HG03280 (cell line): ENCODE measurements around the gene MIDN.
A peak's percentile ranks its signal among the peaks of the same experiment; 100 is the strongest.
"Not testable (repeated sequence)": the region's sequence is repeated elsewhere in the genome, so short reads cannot be mapped to it uniquely, and the experiment has no call there.

Source experiments
- ATAC-seq: cut with Tn5 transposase; IDR thresholded peaks from one replicate; pipeline ENCODE4 v1.9.1; 2021; ENCODE audit warnings: mild to moderate bottlenecking, moderate library complexity; ENCODE audit not compliant: unreplicated experiment

The MIDN gene

DNA sequence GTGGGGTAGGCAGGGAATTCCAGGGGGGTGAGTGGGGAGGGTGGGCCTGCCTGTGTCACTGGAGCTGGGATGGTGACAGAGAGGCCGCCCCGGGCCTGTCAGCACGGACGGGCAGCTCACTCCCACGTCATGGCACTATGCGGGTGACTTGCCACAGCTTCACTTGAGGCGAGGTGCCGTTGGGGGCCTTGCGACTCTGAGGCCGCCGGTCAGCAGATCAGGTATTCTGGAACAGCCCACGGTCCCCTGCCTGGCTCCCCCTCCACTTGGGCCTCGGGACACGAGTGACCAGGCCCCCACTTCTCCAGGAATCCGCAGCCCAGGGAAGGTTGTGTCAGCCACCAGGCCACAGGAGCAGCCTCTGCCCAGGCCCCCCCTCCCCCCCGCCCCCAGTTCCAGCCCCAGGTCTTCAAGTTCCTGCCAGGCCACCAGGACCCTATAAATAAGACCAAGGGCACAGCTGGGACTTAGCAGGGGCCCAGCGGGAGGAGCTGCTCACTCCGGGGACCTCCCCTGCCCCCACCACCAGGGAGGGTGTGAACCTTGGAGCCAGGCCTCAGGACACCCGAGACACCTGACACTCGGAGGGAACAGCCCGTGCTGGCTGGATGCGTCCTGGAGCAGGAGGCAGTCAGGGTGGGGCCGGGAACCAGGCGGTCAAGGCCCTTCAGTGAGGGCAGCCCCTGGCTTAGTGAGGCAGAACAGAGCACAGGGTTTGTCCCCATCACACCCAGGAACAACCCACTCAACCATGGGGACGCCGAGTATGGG, 2.7 kb upstream of the MIDN start:
- no peak for ATAC-seq

DNA sequence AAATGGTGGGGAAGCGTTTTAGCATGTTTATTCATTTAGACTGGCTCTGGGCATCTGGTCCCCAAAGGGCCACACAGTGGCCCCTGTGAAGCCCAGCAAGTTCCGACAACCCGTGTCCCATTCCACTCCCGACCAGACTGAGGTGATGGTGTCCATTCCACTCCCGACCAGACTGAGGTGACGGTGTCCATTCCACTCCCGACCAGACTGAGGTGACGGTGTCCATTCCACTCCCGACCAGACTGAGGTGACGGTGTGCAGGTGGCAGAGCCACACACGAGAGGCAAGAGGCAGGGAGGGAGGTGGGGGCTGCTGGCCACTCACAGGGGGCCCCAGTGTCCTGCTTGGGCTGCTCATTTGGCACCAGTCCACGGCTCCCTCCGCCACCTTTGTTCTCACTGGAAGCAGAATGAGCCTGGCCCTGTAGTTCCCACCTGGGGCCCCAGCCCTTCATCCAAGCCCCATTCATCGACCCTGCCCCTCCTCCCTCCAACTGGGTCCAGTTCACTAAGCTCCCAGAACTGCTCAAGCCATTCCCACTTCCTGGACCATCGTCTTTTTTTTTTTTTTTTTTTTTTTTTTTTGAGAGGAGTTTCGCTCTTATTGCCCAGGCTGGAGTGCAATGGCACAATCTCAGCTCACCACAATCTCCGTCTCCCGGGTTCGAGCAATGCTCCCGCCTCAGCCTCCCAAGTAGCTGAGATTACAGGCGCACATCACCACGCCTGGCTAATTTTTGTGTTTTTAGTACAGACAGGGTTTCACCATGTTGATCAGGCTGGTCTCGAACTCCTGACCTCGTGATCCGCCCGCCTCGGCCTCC, 1.9 kb upstream of the MIDN start:
- not testable (repeated sequence) for ATAC-seq

DNA sequence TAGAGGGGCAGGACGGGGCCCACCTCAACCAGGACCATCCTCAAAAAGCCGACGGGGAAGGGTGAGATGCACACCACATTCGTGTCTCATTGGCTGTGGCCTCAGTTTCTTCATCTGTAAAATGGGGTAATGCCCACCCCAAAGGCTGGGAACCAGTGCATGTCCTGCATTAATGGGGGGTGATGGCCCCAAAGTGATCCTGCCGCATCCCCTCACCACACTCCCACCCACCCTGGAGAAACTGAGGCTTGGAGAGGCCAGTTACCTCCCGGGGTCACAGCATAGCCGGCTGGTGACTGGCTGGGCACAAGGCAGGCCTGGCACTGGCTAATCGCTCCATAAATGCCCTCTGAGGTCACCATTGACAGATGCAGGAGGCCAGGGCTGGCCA, 640 bp upstream of the MIDN start:
- ATAC-seq, result no peak

DNA sequence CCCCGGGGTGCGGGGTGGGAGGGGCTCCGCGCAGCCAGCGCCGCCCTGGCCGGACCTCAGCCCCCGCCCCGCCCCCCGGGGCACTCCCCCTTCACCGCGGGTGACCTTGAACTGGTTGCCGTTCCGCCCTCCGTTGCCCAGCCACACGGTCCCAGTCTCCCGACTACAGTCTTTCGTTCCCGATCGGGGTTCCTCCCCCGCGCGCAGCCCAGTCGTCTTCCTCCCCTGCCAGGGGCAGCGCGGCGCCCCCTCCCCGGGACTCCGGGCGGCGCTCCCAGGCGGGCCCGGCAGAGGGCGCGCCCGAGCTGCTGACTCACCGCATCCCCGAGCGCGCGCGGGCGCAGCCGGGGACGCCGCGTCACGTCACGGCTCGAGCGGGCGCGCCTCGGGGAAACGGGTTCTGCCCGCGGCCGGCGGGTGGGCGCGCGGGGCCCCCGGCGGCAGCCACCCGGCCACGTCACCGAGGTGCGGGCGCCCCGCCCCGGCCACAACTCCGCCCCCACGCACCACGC, 459 bp downstream of the MIDN start:
- ATAC-seq, result peak; percentile 28

DNA sequence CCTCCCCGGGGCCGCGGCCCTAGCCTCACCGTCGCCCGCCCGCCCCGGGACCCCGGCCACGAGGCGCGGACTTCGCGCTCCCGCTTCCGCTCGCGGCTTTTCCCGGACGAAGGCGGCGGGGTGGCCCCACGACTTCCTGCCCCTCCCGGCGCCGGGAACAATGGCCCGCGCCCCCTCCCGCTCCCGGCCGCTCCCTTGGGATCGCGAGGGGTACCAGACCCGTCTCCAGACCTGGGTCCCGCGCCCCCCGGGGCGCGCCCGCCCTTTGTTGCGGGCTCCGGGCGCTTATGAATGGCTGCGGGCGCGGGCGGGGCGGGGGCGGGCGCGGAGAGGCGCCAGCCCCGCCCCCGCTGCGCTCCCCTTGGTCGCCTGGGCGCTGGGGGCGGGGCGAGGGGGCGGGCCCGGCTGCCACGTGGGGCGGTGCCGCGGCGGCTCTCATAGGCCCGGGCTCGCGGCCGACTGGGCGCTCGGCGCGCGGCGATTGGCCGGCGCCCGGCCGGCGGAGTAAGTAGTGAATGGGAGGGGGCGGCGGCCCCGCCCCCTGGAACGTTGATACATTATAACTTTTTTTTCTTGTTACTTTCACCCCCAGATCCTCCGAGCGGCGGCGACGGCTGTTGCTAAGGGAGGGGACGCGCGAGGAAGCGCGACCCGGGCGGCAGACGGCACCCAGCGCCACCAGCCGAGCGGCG, 1.1 kb downstream of the MIDN start:
- ATAC-seq, result peak; percentile 53

DNA sequence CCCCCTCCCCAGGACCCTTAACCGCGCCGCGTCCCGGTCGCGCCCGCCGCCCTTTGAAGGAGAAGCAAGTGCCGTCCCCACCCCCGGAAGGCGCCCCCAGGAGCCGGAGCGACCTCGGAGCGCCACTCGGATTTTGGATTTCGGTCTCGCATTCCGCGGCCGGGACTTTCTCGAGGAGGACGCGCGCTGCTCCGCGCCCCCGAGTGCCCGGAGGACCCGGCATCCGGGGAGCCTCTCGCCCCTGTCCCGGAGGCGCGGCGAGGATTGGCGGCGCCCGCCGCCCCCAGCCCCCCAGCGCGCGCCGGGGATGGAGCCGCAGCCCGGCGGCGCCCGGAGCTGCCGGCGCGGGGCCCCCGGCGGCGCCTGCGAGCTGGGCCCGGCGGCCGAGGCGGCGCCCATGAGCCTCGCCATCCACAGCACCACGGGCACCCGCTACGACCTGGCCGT, 1.6 kb downstream of the MIDN start:
- no peak for ATAC-seq

DNA sequence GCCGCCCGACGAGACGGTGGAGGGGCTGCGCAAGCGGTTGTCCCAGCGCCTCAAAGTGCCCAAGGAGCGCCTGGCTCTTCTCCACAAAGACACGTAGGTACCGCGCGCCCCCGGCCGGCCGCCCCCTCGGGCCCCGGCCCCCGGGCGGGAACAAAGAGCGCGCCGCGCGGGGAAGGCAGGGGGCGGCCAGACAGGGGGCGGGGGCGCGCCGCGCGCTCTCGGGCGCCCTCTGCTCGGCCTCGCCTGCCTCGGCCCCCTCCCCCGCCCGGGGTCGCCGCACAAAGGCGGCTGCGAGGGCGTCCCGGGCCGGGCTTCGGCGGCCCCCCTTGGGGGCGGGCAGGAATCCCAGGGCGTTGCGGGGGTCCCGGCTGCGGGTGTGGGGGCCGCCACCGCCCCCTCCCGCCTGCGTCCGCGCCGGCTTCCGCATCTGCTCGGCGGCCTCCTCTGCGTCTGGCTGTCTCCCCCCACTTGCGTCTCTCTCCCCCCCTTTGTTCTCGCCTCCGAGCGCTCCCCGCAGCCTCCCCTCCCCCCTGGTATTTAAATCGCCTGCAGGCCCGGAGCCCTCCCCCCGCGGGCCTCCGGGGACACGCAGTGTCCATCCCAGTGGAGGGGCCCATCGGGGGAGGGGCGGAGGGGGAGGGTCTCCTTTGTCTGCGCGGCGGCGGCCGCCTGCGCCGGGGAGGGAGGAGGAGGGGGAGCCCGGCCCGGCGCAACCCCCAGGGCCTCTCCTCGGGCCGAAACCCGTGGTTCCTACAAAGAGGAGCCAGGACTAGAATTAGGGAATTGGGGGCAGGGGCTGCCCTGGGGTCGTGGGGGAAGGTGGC, 2.3 kb downstream of the MIDN start:
- no peak for ATAC-seq

DNA sequence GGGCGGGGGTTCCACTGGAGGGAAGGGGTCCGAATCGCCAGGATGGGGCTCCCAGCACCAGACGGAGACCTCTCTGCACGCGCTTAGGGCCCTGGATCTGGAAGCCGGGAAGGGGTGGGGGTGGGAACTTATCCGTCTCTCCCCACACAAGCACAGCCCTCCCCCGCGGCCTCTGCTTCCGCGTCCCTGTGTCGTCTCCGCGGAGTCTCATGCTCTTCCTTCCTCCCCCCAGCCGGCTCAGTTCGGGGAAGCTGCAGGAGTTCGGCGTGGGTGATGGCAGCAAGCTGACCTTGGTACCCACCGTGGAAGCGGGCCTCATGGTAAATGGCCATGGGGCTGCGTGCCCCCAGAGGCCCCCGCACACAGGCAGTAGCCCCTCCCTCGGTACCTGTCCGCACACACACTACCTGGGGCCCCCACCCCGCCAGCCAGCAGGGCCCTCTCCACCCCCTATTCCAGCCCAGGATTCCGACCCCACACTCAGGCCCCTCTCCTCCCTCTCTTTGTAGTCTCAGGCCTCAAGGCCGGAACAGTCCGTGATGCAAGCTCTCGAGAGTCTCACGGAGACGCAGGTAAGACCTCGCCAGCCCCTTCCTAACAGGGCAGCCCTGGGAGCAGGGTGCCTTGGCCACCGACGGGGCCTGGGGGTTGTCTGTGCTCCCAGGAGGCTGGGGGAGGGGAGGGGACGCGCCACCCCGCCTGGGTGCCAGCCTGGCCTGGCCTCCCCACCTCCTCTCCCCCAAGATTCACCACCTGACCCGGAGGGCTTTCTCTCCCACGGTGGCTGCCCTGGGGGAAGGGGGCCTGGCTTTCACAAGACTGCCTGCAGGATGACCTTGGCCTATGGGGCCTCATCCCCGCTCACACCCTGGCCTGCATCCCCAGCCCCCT, 3.2 kb downstream of the MIDN start:
- no peak for ATAC-seq

DNA sequence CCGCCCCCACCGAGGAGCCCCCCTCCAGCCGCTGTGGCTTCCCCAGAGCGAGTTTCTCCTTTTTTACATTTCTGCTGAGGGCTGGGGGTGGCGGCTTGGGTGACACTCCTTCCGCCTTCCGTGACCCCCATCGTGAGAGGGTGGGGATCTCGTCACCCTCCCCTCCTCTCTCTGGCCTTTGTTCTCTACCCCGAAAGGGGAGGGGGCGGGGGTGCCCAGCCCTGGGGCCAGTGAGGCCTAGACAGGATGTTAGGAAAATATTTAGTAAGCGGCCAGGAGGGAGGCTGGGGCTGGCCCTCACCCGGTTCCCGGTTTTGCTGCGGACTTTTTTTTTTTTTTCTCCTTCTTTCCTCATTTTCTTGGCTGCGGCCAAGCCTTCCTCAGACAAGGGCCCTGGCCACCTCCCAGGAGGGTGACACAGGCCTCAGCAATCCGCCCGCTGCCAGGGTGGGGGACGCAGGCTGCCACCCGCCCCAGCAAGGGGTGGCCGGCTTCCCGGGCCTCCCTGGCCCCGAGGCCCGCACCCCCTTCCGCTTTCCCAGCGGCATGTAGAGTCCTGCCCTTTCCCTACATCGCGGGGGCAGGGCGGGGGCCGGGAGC, 3.9 kb downstream of the MIDN start:
- ATAC-seq, result no peak

DNA sequence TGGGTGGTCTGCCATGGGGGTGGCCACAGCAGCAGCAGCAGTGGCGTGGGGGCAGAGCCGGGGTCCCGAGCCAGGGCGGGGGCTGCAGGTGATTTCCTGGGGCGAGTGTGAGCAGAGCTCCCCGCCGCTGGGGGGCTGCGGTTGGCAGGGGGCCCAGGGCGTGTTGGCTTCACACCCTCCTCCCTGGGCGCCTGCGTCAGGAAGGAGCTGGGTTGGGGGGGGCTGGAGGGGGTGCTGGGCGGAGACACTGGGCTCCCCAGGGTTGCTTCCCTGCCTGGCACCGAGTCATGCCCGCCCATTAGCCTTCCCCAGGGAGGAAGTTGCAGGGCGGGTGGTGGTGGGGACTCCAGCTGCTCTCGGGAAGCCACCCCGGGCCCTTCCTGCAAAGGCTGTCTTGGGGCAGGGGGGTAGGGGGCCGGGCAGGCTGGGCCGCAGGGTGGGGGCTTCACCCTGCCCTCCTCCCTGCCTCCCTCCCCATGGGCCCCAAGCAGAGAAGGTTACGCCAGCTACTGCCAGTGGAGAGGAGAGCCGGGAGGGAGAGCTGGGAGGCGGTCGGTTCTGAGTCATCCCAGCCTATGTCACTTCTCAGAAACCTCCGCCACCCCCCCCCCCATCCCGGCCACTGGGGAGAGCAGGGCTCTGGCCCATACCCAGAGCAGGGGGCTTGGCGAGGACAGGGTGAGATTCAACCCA, 4.6 kb downstream of the MIDN start:
- ATAC-seq, result no peak

DNA sequence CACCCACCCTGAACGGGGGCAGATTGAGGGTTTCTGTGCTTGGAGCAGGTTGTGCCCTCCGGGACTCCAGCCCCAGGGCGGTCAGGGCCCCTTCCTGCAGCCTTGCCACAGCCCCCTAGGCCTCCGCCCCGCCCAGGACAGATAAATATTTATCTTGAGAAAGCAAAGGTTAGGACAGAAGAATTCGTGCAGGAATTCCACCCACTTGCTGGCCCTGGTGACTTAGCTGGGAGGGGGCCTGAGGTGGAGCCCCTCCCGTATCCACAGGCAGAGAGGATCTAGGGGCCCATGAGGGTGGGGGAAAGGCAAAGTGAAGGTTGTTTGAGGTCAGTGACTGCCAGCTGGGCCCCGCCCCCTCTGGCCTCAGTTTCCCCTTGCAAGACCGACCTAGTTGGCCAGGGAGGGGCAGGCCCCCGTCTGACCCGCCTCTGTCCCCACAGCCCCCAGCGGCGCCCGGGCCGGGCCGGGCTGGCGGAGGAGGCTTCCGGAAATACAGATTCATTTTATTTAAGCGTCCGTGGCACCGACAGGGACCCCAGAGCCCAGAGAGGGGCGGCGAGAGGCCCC, 5.2 kb downstream of the MIDN start:
- ATAC-seq, result no peak

DNA sequence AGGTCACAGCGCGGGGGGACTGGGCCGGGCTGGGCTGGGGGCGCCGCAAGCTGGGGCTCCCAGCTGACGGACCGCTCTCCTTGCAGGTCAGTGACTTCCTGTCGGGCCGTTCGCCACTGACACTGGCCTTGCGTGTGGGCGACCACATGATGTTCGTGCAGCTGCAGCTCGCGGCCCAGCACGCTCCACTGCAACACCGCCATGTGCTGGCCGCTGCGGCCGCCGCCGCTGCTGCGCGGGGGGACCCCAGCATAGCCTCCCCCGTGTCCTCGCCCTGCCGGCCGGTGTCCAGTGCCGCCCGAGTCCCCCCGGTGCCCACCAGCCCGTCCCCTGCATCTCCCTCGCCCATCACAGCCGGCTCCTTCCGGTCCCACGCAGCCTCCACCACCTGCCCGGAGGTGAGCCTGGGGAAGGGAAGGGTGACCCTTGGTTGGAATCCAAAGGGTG, 5.7 kb downstream of the MIDN start:
- no peak for ATAC-seq

DNA sequence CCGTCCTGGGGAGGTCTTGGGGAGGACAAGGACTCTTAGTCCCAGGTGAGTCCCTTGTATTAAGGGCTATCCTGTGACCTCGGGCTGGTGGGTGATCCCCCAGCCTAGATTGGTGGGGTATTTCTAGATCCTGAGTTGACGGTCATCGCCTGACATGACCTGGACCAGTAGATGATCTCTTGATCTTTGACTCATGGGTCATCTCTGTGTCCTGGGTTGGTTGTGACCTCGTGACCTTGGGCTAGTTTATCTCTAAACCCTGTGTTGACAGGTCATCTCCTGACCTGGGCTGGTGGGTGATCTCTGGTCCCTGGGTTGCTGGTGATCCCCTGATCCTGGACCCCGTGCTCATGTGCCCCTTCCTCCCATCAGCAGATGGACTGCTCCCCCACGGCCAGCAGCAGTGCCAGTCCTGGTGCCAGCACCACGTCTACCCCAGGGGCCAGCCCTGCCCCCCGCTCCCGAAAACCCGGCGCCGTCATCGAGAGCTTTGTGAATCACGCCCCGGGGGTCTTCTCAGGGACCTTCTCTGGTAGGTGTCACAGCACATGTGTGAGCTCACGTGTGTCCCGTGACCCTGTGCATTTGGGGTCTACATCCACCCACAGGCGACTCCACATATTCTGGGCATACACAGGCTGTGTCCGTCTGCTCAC, 6.3 kb downstream of the MIDN start:
- ATAC-seq, result no peak

DNA sequence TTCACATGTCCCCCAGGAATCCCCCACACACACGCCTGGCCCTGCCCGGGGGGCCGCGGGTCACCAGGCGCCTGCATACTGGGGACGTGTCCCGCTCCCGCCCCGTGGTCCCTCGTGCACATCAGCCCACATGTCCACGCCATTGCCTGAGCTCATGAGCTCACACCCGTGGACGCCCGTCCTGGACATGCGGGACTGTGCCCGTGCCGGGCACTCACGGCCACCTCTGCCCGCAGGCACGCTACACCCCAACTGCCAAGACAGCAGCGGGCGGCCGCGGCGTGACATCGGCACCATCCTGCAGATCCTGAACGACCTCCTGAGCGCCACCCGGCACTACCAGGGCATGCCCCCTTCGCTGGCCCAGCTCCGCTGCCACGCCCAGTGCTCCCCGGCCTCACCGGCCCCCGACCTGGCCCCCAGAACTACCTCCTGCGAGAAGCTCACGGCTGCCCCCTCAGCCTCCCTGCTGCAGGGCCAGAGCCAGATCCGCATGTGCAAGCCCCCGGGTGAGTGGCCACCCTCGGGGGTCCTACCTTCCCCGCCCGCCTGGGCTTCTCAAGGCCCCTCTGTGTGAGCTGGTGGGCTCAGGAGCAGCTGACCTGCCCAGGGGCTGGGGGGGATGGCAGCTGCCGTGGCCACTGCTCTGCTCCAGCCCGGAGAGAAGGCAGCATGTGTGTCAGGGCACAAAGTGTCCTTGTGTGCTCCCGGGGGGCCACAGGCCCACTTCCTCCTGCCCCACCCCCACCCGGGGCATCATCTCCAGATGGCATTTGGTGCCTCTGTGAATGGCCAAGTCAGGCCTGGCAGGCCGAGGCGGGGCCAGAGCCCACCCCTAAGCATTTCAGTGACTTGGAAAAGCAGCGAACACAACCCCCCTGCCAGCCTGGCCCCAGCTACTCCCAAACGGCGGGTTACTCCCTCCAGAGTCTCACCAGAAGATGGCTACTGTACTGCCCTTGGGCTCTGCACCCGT, 7.1 kb downstream of the MIDN start:
- ATAC-seq, result no peak

DNA sequence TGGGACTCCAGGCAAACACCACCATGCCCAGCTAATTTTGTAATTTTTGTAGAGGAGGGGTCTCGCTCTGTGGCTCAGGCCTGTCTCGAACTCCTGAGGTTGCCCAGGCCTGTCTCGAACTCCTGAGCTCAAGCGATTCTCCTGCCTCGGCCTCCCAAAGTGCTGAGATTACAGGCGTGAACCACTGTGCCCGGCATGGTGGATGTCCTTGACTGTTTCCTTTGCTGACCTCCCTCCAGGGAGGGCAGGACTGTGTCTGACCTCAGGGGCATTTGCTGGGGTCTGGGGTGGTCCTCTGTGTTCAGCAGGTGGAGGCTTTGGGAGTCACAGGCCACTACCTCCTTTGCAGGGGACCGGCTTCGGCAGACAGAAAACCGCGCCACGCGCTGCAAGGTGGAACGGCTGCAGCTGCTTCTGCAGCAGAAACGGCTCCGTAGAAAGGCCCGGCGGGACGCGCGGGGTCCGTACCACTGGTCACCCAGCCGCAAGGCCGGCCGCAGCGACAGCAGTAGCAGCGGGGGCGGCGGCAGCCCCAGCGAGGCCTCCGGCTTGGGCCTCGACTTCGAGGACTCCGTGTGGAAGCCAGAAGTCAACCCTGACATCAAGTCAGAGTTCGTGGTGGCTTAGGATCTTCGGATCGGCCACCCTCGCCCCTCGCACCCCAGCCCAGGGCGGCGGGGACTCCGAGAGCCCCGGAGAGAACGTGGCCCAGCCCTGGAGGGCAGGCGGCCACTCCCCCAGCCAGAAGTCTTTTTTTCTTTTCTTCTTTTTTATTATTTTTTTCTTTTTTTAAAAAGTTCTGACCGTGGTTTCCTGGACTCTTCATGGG, 8.5 kb downstream of the MIDN start:
- ATAC-seq, result no peak
